Measurements from ENCODE around the gene BID.

The BID gene

GRCh38 chr22:17783773-17784480 is 9.7 kb upstream of the BID start:
- DNase-seq (ENCODE audit: low spot score) = no peak

GRCh38 chr22:17783312-17783711 is 9.0 kb upstream of the BID start:
- no peak for DNase-seq (ENCODE audit: low spot score)

- no peak for DNase-seq (ENCODE audit: low spot score)
Measured at GRCh38 chr22:17782621-17783020, 8.4 kb upstream of the BID start.

- no peak for DNase-seq (ENCODE audit: low spot score)
Measured at GRCh38 chr22:17782158-17782557, 7.9 kb upstream of the BID start.

DNA sequence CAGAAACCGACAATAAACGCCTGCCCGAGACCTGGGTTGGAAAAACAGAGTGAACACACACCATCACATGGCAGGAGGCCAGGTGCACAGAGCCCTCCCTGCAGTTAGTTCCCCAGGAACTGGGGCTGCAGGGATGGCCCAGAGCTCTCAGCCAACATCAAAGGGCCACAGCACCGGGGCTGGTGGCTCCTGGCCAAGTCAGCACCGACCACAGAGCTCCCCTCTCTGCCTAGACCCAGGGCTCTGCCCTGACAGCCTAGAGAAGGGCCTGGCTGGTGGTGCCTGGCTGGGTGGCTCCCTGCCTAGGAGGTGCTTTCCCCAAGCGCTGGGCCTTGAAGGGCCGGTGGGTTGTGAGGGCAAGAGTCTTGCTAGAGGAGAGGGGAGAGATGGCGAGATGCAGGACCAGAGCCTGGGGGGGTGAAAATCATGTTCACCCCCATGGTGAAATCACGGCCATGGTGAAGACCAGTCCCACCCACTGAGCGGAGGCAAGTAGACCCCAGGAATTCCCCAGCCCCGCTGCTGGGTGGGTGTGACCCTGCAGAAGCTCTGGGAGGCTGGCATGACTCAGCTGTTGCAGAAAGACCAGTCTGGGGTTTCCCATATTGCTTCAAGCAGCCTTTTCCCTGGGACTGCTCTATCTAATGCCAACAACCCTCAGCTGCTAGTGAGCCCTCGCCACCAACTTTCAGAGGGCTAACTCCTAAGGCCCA is 7.2 kb upstream of the BID start:
- peak; percentile 60 for DNase-seq (ENCODE audit: low spot score)

- DNase-seq (ENCODE audit: low spot score) = no peak
Measured at GRCh38 chr22:17780741-17781318, 6.6 kb upstream of the BID start.

DNA sequence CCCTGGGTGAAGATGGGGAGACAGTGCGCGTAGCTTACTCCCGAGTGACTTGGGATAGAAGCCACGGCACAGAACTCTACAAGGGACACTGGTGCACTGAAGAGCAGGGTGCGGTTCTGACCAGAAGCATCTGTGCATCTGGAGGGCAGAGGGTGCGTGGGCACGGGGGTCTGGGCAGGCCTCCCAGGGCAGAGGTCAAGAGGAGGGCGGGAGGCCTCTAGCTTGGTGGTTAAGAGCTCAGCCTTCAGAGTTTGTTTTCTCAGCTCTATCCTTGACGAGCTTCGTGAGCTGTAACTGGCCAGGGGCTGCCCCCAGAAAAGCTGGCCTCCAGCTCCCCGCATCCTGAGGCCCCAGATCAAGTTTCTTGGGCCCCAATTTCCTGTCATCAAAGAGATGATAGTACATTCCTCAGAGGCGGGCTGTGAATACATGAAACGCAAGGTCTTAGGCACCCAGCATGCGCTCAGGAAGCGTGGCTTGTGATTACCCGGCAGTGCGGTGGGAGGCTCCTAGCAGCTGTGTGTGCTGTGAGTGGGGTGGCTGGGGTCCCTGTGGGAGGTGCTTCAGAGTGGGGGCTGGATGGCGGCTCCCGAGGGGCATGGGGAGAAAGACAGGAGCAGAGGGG is 6.0 kb upstream of the BID start:
- no peak for DNase-seq (ENCODE audit: low spot score)

- peak; percentile 69 for DNase-seq (ENCODE audit: low spot score)
Measured at GRCh38 chr22:17779286-17780115, 5.2 kb upstream of the BID start.

GRCh38 chr22:17778412-17778976 is 4.2 kb upstream of the BID start:
- no peak for DNase-seq (ENCODE audit: low spot score)

- DNase-seq (ENCODE audit: low spot score) = no peak
Measured at GRCh38 chr22:17777717-17778044, 3.4 kb upstream of the BID start.

GRCh38 chr22:17777005-17777716 is 2.9 kb upstream of the BID start:
- DNase-seq (ENCODE audit: low spot score) = peak; percentile 81

DNA sequence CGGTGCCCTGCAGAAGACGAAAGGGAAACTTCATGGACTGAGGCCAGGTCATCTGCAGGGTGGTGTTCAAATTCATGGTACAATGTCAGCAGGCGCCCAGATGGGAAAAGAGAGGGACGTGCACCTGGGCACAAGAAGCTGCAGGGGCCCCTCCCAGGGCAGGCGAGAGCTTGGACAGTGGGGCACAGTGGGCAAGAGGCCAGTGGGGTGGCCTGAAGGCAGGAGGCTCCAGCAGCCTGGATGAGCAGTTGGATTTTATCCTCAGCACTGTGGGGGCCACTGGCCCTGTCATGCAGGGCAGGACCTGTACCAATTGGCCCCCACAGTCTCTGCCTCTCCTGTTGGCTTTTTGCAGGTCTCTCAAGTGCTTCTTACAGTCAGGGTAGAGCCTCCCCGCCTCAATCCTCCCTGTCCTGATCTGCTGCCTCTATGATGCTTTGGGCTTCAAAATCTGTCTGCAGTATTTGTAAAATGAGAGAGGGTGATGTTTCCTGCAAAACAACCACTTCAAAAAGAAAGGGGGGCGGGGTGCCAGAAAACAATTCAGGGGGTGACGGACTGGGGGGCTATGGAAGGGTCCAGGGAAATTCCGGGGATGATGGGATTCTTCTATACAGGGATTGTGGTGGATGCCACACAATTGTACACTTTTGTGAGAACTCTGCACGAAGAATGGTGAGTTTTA is 1.7 kb upstream of the BID start:
- no peak for DNase-seq (ENCODE audit: low spot score)

- DNase-seq (ENCODE audit: low spot score) = no peak
Measured at GRCh38 chr22:17774926-17775685, 837 bp upstream of the BID start.

DNA sequence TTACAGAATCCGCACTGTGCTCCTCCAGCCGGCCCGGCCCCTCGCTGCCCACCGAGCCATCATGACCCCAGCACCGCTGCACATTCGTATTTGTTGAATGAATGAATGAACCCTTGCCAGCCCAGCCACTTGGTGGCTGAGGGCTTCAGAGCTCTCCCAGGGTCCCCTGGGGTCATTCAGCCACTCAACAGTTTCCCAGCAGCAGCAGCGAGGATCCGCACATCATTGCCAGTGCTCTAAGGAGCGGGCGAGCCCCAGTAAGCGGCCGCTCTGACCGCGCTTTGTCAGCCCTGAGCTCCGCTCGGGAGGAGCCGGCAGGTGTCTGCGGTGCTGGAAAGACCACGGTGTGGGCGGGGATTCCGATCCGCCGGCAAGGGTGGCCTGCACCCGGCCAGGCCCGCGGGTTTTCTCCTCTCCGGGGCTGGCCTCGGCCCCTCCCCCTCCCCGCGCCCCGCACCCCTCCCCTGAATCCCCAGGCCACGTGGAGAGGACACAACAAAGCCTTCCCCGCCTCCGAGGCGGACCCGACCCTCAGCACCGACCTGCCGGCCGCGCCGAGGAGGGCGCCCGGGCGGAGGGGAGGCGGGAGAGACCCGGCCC is 563 bp downstream of the BID start:
- peak; percentile 48 for DNase-seq (ENCODE audit: low spot score)

- DNase-seq (ENCODE audit: low spot score) = no peak
Measured at GRCh38 chr22:17772958-17773605, 1.2 kb downstream of the BID start.

- DNase-seq (ENCODE audit: low spot score) = no peak
Measured at GRCh38 chr22:17772249-17772957, 1.9 kb downstream of the BID start.

DNA sequence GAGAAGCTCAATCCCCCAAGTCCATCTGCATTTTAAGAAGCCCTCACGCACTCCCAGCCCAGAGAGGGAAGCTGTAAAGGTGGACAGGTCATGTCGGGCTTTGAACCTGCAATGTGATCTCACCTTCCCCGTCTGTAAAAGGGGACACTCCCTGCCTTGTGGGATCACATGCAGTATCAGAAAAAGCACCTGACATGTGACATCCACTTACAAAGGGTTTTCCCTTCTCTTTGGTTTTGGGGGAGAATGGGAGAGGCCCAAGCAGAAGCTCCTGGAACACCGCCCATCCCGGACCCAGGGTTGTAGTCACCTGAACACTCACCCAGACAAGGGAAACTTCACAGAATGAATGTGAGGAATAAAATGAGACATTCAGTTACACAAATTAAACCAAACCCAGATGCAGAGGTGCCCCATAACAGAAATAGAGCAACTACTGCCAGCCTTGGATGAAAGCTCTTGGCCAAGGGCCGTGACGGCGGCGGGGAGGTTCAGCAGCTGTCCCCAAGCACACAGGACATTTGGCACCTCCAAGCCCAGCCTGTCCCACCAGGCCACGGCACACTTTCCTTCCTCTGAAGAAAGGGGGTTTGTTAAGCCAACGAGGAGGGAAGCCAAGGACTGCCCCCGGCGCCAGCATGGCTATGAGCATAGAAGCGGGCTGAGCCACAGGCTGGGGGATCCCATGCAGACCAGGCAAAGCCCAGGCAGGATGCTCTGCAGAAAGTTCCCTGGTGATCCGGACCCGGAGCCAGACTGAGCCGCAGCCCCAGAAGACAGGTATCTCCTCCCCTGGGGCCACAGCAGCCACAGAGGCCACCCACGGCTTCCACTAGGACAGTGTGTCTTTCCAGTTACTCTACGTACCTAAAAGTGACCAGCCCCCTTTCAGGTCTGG is 3.8 kb downstream of the BID start:
- DNase-seq (ENCODE audit: low spot score) = no peak
